ENCODE results near the gene ATF5. TPM values are rescaled to one million over a fixed set of nuclear protein-coding genes. Genes with fewer than 3 reads are reported as not detected.
A peak's percentile ranks its signal among the peaks of the same experiment; 100 is the strongest.
"Not testable (repeated sequence)": the region's sequence is repeated elsewhere in the genome, so short reads cannot be mapped to it uniquely, and the experiment has no call there.

ATF5 gene
- total RNA-seq, 2 experiments from 2014 or later = 16.3 to 19.1 TPM

DNA sequence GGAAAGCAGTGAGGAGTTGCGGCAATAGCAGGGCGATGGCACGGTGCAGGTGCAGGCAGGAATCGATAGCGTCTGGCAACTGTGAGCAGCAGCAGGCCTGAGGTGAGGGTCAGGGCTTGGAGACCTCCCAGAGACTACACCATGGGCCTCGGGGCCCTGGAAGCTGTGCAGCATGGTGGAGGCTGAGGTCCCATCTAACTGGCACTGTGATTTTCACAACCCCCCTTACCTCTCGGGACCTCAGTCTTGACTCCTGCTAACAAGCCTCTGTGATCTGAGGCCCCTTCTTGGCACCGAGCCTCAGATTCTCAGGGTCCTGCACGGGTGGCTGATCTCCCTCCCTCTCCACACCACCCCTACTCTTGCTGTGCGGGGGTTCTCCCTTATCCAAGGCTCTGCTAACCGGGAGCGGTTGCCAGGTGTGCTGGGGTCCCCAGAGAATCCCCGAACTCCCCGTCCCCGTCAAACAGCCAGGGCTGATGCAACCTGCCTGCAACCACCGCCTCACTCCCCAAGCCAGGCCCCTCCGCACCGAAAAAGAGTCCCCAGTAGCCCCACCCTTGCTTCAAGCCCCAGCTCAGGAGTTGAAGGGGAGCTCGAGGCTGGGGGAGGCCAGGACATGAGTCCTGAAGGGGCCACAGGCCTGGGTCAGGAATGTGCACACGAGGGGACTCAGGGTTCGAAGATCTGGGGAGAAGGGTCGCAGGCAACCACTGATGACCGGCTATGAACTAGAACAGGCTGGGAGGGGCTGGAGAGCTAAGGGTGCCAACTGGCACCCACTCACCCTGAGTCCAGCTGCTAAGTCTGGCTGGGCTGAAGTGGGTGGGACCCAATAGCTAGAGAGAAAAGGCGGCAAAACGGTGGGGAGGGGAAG lies 4.8 kb upstream of the ATF5 start:
- no peak overlapping the region for H3K27ac Mint-ChIP-seq
- Histone ChIP-seq H3K9me3 (ENCODE audit: control insufficient read depth in 1 of 2, insufficient read depth in 1 of 2, low read length in 2 of 2) (no peaks in the 10 kb centered on the region), H3K27me3 (ENCODE audit: control insufficient read depth in 1 of 2, insufficient read depth in 2 of 2, low read length in 2 of 2) (no peaks in the 10 kb centered on the region), H3K36me3 (ENCODE audit: insufficient read depth, low read length) (peaks cover 64% of the 10 kb centered on the region), H3K4me1 (ENCODE audit: insufficient read depth, low read length) (peaks cover 73% of the 10 kb centered on the region), H3K4me3 (ENCODE audit: low read length) (no peak overlapping the region), H3K27ac (ENCODE audit: low read depth in 1 of 2, low read length in 2 of 2) (no peak overlapping the region)
- H3K36me3 Mint-ChIP-seq (ENCODE audit: low read depth) = peaks cover 68% of the 10 kb centered on the region
- H3K4me1 Mint-ChIP-seq (ENCODE audit: low read depth) = peaks cover 26% of the 10 kb centered on the region
- DNase-seq = peak in 1 of 14 experiments; percentile 18
- H3K27me3 Mint-ChIP-seq = peaks cover under 1% of the 10 kb centered on the region
- ATAC-seq (ENCODE audit: poor library complexity) = no peak
- ChIA-PET CTCF (no interaction called here), POLR2A (no interaction called here)
- no peaks in the 10 kb centered on the region for H3K9me3 Mint-ChIP-seq
- intact Hi-C loops (cut with DNase I, micrococcal nuclease) = no loop called here
- TF ChIP-seq, protein P1, sequence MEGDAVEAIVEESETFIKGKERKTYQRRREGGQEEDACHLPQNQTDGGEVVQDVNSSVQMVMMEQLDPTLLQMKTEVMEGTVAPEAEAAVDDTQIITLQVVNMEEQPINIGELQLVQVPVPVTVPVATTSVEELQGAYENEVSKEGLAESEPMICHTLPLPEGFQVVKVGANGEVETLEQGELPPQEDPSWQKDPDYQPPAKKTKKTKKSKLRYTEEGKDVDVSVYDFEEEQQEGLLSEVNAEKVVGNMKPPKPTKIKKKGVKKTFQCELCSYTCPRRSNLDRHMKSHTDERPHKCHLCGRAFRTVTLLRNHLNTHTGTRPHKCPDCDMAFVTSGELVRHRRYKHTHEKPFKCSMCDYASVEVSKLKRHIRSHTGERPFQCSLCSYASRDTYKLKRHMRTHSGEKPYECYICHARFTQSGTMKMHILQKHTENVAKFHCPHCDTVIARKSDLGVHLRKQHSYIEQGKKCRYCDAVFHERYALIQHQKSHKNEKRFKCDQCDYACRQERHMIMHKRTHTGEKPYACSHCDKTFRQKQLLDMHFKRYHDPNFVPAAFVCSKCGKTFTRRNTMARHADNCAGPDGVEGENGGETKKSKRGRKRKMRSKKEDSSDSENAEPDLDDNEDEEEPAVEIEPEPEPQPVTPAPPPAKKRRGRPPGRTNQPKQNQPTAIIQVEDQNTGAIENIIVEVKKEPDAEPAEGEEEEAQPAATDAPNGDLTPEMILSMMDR (IDR thresholded peaks at IDR 0.05) = no peak
- no peak overlapping the region for H3K4me3 Mint-ChIP-seq

DNA sequence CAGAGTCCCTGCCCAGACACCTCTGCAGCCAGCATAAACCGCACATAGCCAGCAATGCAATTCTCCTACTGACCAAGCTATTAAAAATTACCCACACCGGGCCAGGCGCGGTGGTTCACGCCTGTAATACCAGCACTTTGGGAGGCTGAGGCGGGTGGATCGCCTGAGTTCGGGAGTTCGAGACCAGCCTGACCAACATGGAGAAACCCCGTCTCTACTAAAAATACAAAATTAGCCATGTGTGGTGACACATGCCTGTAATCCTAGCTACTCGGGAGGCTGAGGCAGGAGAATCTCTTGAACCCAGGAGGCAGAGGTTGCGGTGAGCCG lies 4.2 kb upstream of the ATF5 start:
- peaks cover 70% of the 10 kb centered on the region for H3K36me3 Mint-ChIP-seq (ENCODE audit: low read depth)
- H3K27ac Mint-ChIP-seq; H3K4me3 Mint-ChIP-seq; H3K27ac ChIP-seq (ENCODE audit: low read depth in 1 of 2, low read length in 2 of 2); ATAC-seq (ENCODE audit: poor library complexity); H3K9me3 Mint-ChIP-seq; H3K27me3 ChIP-seq (ENCODE audit: control insufficient read depth in 1 of 2, insufficient read depth in 2 of 2, low read length in 2 of 2); H3K27me3 Mint-ChIP-seq; DNase-seq; H3K4me3 ChIP-seq (ENCODE audit: low read length); CTCF ChIA-PET; POLR2A ChIA-PET; H3K9me3 ChIP-seq (ENCODE audit: control insufficient read depth in 1 of 2, insufficient read depth in 1 of 2, low read length in 2 of 2): not testable (repeated sequence)
- Histone ChIP-seq H3K36me3 (ENCODE audit: insufficient read depth, low read length) (peaks cover 64% of the 10 kb centered on the region), H3K4me1 (ENCODE audit: insufficient read depth, low read length) (peaks cover 77% of the 10 kb centered on the region)
- intact Hi-C loops (cut with DNase I, micrococcal nuclease) = loop anchor here in 1 of 2 experiments (5.0 kb wide), 1 partner anchor 48 kb away; the partner anchor contains the start of genes AKT1S1 and TBC1D17
- H3K4me1 Mint-ChIP-seq (ENCODE audit: low read depth) = peaks cover 32% of the 10 kb centered on the region

DNA sequence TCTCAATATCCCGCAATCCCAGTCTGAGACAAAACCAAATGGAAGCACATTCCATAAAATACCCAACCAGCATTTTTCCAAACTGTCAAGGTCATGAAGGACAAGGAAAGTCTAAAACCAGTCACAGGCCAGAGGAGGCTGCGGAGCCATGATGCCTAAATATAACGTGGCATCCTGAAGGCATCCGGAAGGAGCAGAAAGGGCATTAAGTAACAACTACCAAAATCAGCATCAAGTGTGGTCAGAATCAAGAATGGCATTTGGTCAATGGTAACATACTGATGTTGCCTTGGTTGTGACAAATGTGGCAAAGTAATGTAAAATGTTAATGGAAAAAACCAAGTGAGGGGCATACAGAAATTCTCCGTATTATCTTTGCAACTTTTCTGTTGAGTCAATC lies 3.5 kb upstream of the ATF5 start:
- ChIA-PET CTCF (no interaction called here), POLR2A (no interaction called here)
- Histone ChIP-seq H3K36me3 (ENCODE audit: insufficient read depth, low read length) (peaks cover 60% of the 10 kb centered on the region), H3K4me1 (ENCODE audit: insufficient read depth, low read length) (peaks cover 83% of the 10 kb centered on the region), H3K27me3 (ENCODE audit: control insufficient read depth in 1 of 2, insufficient read depth in 2 of 2, low read length in 2 of 2) (no peaks in the 10 kb centered on the region), H3K9me3 (ENCODE audit: control insufficient read depth in 1 of 2, insufficient read depth in 1 of 2, low read length in 2 of 2) (peaks cover 0 to under 1% of the 10 kb centered on the region in 2 experiments), H3K27ac (ENCODE audit: low read depth in 1 of 2, low read length in 2 of 2) (no peak overlapping the region), H3K4me3 (ENCODE audit: low read length) (no peak overlapping the region)
- H3K4me1 Mint-ChIP-seq (ENCODE audit: low read depth) = peaks cover 37% of the 10 kb centered on the region
- no peak for DNase-seq
- H3K4me3 Mint-ChIP-seq = peak overlapping the region; percentile 42
- H3K27me3 Mint-ChIP-seq = peaks cover 5% of the 10 kb centered on the region
- TF ChIP-seq, protein P1 (IDR thresholded peaks at IDR 0.05) = no peak
- peak overlapping the region; percentile 53 for H3K27ac Mint-ChIP-seq
- no peak for ATAC-seq (ENCODE audit: poor library complexity)
- peaks cover 70% of the 10 kb centered on the region for H3K36me3 Mint-ChIP-seq (ENCODE audit: low read depth)
- intact Hi-C loops (cut with DNase I, micrococcal nuclease) = loop anchor here in 1 of 2 experiments (5.0 kb wide), 1 partner anchor 48 kb away; the partner anchor contains the start of genes AKT1S1 and TBC1D17
- H3K9me3 Mint-ChIP-seq = no peaks in the 10 kb centered on the region
